Measurements from ENCODE around the gene TENM3. TPM values are rescaled to one million over a fixed set of nuclear protein-coding genes. Genes with fewer than 3 reads are reported as not detected.

Gene TENM3
- total and polyA plus RNA-seq, 4 donors = 0.05 to 5.5 (median 1.1) TPM; not detected in 1

DNA sequence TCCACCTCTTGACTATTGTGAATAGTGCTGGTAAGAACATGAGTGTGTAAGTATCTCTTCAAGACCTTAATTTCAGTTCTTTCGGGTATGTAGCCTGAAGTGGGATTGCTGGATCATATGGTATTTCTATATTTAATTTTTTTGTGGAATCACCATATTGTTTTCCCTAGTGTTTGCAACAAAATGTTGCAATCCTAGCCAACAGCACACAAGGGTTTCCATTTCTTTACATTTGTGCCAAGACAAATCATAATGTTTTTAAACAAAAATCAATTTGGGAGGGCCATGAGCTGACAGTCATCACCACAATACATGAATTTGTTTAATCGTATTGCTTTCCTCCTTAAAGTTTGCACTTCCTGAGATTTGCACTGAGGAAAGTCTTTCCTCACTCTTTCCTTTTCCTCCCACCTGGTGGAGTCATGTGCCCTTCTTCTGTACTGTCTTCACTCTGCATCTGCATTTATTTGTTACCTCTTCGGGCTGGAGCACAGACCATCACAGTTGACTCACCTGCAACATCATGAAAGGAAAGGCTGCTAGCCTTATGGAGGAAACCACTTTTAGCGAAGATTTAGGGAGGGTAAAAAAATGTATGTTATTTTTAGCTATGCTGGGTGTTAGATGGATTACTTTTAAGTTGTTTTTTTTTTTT, 404.6 kb downstream of the TENM3 start:
- ATAC-seq (ENCODE audit: low FRiP score) (no peak), DNase-seq (no peak)
- no peaks in the 10 kb centered on the region for H3K36me3 ChIP-seq (ENCODE audit: control insufficient read depth in 1 of 2, insufficient read depth in 2 of 2, low read length in 1 of 2)
- intact Hi-C loops (cut with DNase I) = no loop called here
- 93 to 97% methylated on average over 4 of the region's 4 CpGs for WGBS, 2 donors
- H3K9me3 ChIP-seq (ENCODE audit: control insufficient read depth, low read length) = peaks cover 5% of the 10 kb centered on the region
- no peak overlapping the region for H3K4me3 ChIP-seq (ENCODE audit: low read length in 2 of 2)
- H3K27me3 ChIP-seq (ENCODE audit: control insufficient read depth in 1 of 2, insufficient read depth in 2 of 2, low read length in 1 of 2) = no peaks in the 10 kb centered on the region
- no peak overlapping the region for H3K27ac ChIP-seq (ENCODE audit: low read depth in 1 of 2, low read length in 2 of 2)
- peaks cover 0 to 2% of the 10 kb centered on the region in 2 donors for H3K4me1 ChIP-seq (ENCODE audit: control insufficient read depth in 1 of 2, insufficient read depth in 2 of 2, low read length in 2 of 2)

DNA sequence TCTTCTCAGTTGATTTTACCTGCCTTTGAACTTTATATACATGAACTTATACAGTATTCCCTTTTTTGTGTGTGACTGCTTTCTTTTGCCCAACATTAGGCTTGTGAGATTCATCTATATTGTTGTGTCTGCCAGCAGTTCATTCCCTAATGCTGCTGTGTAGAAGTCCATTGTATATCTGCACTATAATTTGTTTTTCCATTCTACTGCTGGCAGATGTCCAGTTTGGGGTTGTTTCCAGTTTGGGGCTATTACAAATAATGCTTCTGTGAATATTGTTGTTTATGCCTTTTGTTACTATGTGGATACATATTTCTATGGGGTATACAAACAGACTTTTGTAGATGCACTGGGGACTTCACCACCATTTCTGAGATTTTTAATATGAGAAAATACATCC, 405.6 kb downstream of the TENM3 start:
- ATAC-seq (ENCODE audit: low FRiP score) = no peak
- intact Hi-C loops (cut with DNase I) = no loop called here
- Histone ChIP-seq H3K27ac (ENCODE audit: low read depth in 1 of 2, low read length in 2 of 2) (no peak overlapping the region), H3K36me3 (ENCODE audit: control insufficient read depth in 1 of 2, insufficient read depth in 2 of 2, low read length in 1 of 2) (no peaks in the 10 kb centered on the region), H3K27me3 (ENCODE audit: control insufficient read depth in 1 of 2, insufficient read depth in 2 of 2, low read length in 1 of 2) (no peaks in the 10 kb centered on the region), H3K9me3 (ENCODE audit: control insufficient read depth, low read length) (peaks cover 5% of the 10 kb centered on the region), H3K4me3 (ENCODE audit: low read length in 2 of 2) (no peak overlapping the region), H3K4me1 (ENCODE audit: control insufficient read depth in 1 of 2, insufficient read depth in 2 of 2, low read length in 2 of 2) (peaks cover 0 to 2% of the 10 kb centered on the region in 2 donors)
- DNase-seq = no peak

DNA sequence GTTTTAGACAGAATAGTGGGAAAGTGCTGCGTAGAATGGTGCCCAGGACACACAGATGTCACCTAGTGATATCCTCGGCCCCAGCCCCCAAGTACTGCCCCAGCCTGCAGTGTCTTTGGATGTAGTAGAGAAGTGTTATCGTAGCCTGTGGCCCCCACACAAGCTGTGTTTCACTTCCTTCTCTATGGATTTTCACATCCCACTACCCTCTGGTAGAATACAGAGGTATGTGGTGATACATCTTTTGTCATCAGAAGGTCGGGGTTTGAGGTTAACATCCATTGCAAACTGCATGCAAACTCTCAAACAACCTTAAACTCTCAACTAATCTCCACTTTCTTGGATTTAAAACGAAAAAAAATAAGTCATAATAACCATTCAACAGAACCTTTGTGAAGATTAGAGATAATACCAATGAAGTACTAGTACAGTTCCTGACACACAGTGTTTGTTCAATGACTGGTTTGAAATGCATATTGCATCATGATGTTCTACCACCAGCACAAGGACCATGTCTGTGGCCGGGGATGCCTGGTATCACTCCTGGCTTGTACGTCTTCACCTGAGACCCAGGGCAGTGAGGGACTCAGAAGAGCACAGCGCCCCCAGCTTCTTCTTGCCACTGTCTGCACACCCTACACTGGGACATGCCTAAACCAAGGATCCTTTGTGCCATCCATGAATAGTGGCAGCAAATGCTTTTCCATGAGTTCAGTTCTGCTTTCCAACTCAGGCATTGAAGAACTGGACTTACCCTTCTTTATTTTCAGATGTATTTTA, 406.7 kb downstream of the TENM3 start:
- DNase-seq = no peak
- Histone ChIP-seq H3K4me1 (ENCODE audit: control insufficient read depth in 1 of 2, insufficient read depth in 2 of 2, low read length in 2 of 2) (peaks cover 0 to 2% of the 10 kb centered on the region in 2 donors), H3K27ac (ENCODE audit: low read depth in 1 of 2, low read length in 2 of 2) (no peak overlapping the region), H3K9me3 (ENCODE audit: control insufficient read depth, low read length) (peaks cover 5% of the 10 kb centered on the region), H3K27me3 (ENCODE audit: control insufficient read depth in 1 of 2, insufficient read depth in 2 of 2, low read length in 1 of 2) (no peaks in the 10 kb centered on the region), H3K36me3 (ENCODE audit: control insufficient read depth in 1 of 2, insufficient read depth in 2 of 2, low read length in 1 of 2) (no peaks in the 10 kb centered on the region), H3K4me3 (ENCODE audit: low read length in 2 of 2) (no peak overlapping the region)
- intact Hi-C loops (cut with DNase I) = no loop called here
- no peak for ATAC-seq (ENCODE audit: low FRiP score)
- WGBS, 2 donors = 90 to 94% methylated on average over 8 of the region's 8 CpGs

DNA sequence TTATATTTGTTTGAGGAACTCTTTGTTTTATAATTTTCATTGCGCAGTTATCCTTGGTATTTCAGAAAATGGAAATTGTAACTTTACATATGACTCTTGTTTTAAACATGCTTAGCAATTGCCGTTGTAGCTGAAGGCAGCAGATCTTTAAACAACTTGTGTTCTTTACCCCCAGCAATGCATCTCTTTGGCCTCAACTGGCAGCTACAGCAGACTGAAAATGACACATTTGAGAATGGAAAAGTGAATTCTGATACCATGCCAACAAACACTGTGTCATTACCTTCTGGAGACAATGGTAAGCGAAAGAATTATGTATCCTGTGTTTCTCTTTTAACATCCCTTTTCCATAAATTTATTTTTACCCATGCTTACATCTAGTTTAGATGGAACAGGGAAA, 410.4 kb downstream of the TENM3 start:
- WGBS, 2 donors = 96 to 97% methylated on average over 3 of the region's 3 CpGs
- Histone ChIP-seq H3K4me1 (ENCODE audit: control insufficient read depth in 1 of 2, insufficient read depth in 2 of 2, low read length in 2 of 2) (peaks cover 0 to 2% of the 10 kb centered on the region in 2 donors), H3K9me3 (ENCODE audit: control insufficient read depth, low read length) (no peaks in the 10 kb centered on the region), H3K27ac (ENCODE audit: low read depth in 1 of 2, low read length in 2 of 2) (no peak overlapping the region), H3K27me3 (ENCODE audit: control insufficient read depth in 1 of 2, insufficient read depth in 2 of 2, low read length in 1 of 2) (no peaks in the 10 kb centered on the region), H3K36me3 (ENCODE audit: control insufficient read depth in 1 of 2, insufficient read depth in 2 of 2, low read length in 1 of 2) (no peaks in the 10 kb centered on the region), H3K4me3 (ENCODE audit: low read length in 2 of 2) (no peak overlapping the region)
- ATAC-seq (ENCODE audit: low FRiP score) (no peak), DNase-seq (no peak)
- intact Hi-C loops (cut with DNase I) = no loop called here

DNA sequence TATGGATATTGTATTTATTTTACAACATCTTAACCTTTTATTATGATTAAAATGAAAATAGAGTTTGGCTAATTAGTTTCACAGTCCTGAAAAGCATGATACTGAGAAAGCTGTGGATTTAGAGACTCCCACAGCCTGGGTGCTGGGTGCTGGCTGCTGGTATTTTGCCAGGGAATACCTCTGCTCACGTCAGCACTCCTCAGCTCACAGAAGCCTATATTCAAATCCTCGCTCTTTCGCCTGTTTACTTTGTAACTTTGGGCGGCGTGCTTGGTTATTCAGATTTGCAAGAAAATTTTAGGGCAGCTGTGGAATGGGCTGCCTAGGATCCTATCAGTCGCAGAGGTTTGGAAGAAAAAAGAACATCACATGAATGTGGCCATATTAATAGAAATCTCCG, 412.1 kb downstream of the TENM3 start:
- H3K27me3 ChIP-seq (ENCODE audit: control insufficient read depth in 1 of 2, insufficient read depth in 2 of 2, low read length in 1 of 2) = peaks cover 0 to 2% of the 10 kb centered on the region in 2 donors
- DNase-seq (no peak), ATAC-seq (ENCODE audit: low FRiP score) (no peak)
- intact Hi-C loops (cut with DNase I) = no loop called here
- H3K36me3 ChIP-seq (ENCODE audit: control insufficient read depth in 1 of 2, insufficient read depth in 2 of 2, low read length in 1 of 2) = no peaks in the 10 kb centered on the region
- 92 to 95% methylated on average over 7 of the region's 7 CpGs for WGBS, 2 donors
- no peaks in the 10 kb centered on the region for H3K9me3 ChIP-seq (ENCODE audit: control insufficient read depth, low read length)
- H3K4me1 ChIP-seq (ENCODE audit: control insufficient read depth in 1 of 2, insufficient read depth in 2 of 2, low read length in 2 of 2) = no peaks in the 10 kb centered on the region
- H3K4me3 ChIP-seq (ENCODE audit: low read length in 2 of 2) = no peak overlapping the region
- no peak overlapping the region for H3K27ac ChIP-seq (ENCODE audit: low read depth in 1 of 2, low read length in 2 of 2)

DNA sequence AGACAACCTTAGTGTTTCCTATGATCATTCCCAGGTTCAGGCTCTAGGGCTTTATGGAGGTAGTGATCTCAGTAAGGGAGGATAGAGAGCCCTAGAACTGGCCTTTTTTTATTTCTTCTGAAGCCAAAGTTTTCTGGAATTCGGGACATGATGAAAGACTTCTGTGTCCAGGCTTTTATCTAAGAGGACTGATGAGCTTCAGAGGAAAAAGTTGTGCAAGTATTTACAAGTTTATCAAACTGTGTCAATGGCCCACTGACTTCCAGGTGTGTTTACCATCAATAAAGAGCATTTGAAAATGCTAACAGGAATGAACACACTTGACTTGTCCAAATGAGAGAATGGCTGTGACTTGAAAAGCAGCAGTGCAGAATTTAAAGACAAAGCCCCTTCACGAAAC, 419.3 kb downstream of the TENM3 start:
- Histone ChIP-seq H3K27ac (ENCODE audit: low read depth in 1 of 2, low read length in 2 of 2) (no peak overlapping the region), H3K4me1 (ENCODE audit: control insufficient read depth in 1 of 2, insufficient read depth in 2 of 2, low read length in 2 of 2) (no peaks in the 10 kb centered on the region), H3K4me3 (ENCODE audit: low read length in 2 of 2) (no peak overlapping the region), H3K9me3 (ENCODE audit: control insufficient read depth, low read length) (peaks cover 6% of the 10 kb centered on the region), H3K36me3 (ENCODE audit: control insufficient read depth in 1 of 2, insufficient read depth in 2 of 2, low read length in 1 of 2) (no peaks in the 10 kb centered on the region), H3K27me3 (ENCODE audit: control insufficient read depth in 1 of 2, insufficient read depth in 2 of 2, low read length in 1 of 2) (peaks cover 0 to 2% of the 10 kb centered on the region in 2 donors)
- DNase-seq = no peak
- intact Hi-C loops (cut with DNase I) = no loop called here
- WGBS, 2 donors = 91 to 95% methylated on average over 2 of the region's 2 CpGs
- ATAC-seq (ENCODE audit: low FRiP score) = no peak

DNA sequence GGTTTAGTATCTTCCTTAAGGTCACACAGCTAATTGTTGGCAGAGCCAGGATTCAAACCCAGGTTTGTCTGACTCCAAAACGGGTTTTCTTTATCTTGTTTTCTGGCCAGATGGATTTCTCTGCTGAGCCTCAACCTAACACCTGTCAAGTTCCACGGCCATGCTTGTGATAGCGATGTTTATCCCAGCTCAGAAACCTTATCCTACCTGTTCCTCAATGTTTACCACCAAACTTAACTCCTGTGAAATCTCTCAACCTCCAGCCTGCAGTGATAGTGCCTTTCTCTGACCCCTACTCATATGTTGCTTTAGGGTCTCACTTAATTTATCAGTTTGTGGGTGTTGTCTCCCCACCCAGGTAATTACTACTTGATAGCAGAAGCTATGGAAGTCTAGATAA, 428.0 kb downstream of the TENM3 start:
- DNase-seq (no peak), ATAC-seq (ENCODE audit: low FRiP score) (no peak)
- H3K9me3 ChIP-seq (ENCODE audit: control insufficient read depth, low read length) = no peaks in the 10 kb centered on the region
- 82 to 89% methylated on average over 3 of the region's 3 CpGs for WGBS, 2 donors
- intact Hi-C loops (cut with DNase I) = no loop called here
- no peaks in the 10 kb centered on the region for H3K27me3 ChIP-seq (ENCODE audit: control insufficient read depth in 1 of 2, insufficient read depth in 2 of 2, low read length in 1 of 2)
- no peaks in the 10 kb centered on the region for H3K4me1 ChIP-seq (ENCODE audit: control insufficient read depth in 1 of 2, insufficient read depth in 2 of 2, low read length in 2 of 2)
- no peaks in the 10 kb centered on the region for H3K36me3 ChIP-seq (ENCODE audit: control insufficient read depth in 1 of 2, insufficient read depth in 2 of 2, low read length in 1 of 2)
- no peak overlapping the region for H3K4me3 ChIP-seq (ENCODE audit: low read length in 2 of 2)
- H3K27ac ChIP-seq (ENCODE audit: low read depth in 1 of 2, low read length in 2 of 2) = no peak overlapping the region

DNA sequence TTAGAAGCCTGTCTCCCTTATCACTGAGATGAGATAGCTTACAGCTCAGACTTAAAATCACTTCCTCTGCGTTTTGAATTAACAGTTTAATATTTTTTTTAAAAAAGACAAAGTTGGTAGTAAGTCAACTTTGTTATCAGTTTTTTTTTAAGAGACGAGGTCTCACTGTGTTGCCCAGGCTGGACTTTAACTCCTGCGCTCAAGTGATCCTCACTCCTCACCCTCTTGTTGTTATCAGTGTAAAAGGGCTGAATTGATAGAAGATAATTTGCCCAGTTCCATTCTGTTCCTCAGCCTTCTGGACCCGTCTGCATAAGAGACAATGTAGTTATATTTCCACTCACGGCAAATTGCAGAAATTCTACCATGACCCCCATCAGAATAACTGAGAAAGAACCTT, 428.5 kb downstream of the TENM3 start:
- intact Hi-C loops (cut with DNase I) = no loop called here
- H3K27me3 ChIP-seq (ENCODE audit: control insufficient read depth in 1 of 2, insufficient read depth in 2 of 2, low read length in 1 of 2) = no peaks in the 10 kb centered on the region
- DNase-seq (no peak), ATAC-seq (ENCODE audit: low FRiP score) (no peak)
- H3K27ac ChIP-seq (ENCODE audit: low read depth in 1 of 2, low read length in 2 of 2) = no peak overlapping the region
- 76 to 85% methylated on average over 5 of the region's 5 CpGs for WGBS, 2 donors
- H3K36me3 ChIP-seq (ENCODE audit: control insufficient read depth in 1 of 2, insufficient read depth in 2 of 2, low read length in 1 of 2) = no peaks in the 10 kb centered on the region
- no peaks in the 10 kb centered on the region for H3K9me3 ChIP-seq (ENCODE audit: control insufficient read depth, low read length)
- H3K4me3 ChIP-seq (ENCODE audit: low read length in 2 of 2) = no peak overlapping the region
- no peaks in the 10 kb centered on the region for H3K4me1 ChIP-seq (ENCODE audit: control insufficient read depth in 1 of 2, insufficient read depth in 2 of 2, low read length in 2 of 2)

DNA sequence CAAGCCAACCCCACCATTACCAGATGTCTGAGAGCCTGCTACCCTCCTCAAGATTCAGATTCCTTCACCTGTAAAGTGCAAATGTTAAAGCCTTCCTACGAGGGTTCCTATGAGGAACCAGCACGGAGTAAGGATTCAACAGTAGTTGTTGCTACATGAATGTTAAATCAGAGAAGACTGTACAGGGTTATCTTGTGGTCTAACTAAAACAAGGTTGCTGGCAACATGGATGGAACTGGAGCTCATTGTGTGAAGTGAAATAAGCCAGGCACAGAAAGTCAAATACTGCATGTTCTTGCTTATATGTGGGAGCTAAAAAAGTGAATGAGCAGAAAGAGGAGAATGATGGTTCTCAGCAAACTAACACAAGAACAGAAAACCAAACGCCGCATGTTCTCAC, 435.4 kb downstream of the TENM3 start:
- intact Hi-C loops (cut with DNase I) = no loop called here
- no peaks in the 10 kb centered on the region for H3K9me3 ChIP-seq (ENCODE audit: control insufficient read depth, low read length)
- 96 to 97% methylated on average over 4 of the region's 4 CpGs for WGBS, 2 donors
- no peak overlapping the region for H3K4me3 ChIP-seq (ENCODE audit: low read length in 2 of 2)
- peaks cover 0 to 2% of the 10 kb centered on the region in 2 donors for H3K4me1 ChIP-seq (ENCODE audit: control insufficient read depth in 1 of 2, insufficient read depth in 2 of 2, low read length in 2 of 2)
- DNase-seq (no peak), ATAC-seq (ENCODE audit: low FRiP score) (no peak)
- no peaks in the 10 kb centered on the region for H3K36me3 ChIP-seq (ENCODE audit: control insufficient read depth in 1 of 2, insufficient read depth in 2 of 2, low read length in 1 of 2)
- no peaks in the 10 kb centered on the region for H3K27me3 ChIP-seq (ENCODE audit: control insufficient read depth in 1 of 2, insufficient read depth in 2 of 2, low read length in 1 of 2)
- no peak overlapping the region for H3K27ac ChIP-seq (ENCODE audit: low read depth in 1 of 2, low read length in 2 of 2)

Measured in aorta (tissue), 5 donors.